Measurements from ENCODE around the gene ZNF879. TPM values are rescaled to one million over a fixed set of nuclear protein-coding genes. Genes with fewer than 3 reads are reported as not detected.

The ZNF879 gene
- total RNA-seq, 1 donor from 2014 or later, result 10.4 TPM

GRCh38 chr5:178991190-178992145 lies 32.1 kb upstream of the ZNF879 start:
- H3K9ac ChIP-seq, result no peak overlapping the region
- no peaks in the 10 kb centered on the region for H3K36me3 ChIP-seq
- H3K36me3 Mint-ChIP-seq, result peaks cover 4% of the 10 kb centered on the region
- H3K27ac Mint-ChIP-seq, result no peak overlapping the region
- no peak for TF ChIP-seq EZH2 (IDR thresholded peaks at IDR 0.05)
- no peak for TF ChIP-seq EZH2phosphoT487 (IDR thresholded peaks at IDR 0.05)
- TF ChIP-seq CTCF (IDR thresholded peaks at IDR 0.05), result no peak
- H3K27ac ChIP-seq, result no peak overlapping the region
- H4K20me1 ChIP-seq (ENCODE audit: low read depth), result no peaks in the 10 kb centered on the region
- H3K4me3 Mint-ChIP-seq, result peak overlapping the region; percentile 66
- peaks cover 4% of the 10 kb centered on the region for H3K4me1 Mint-ChIP-seq
- H3K9me3 Mint-ChIP-seq, result peaks cover 48% of the 10 kb centered on the region
- peaks cover 6% of the 10 kb centered on the region for H3F3A ChIP-seq (ENCODE audit: low read depth)
- no peak overlapping the region for H3K4me2 ChIP-seq
- no peaks in the 10 kb centered on the region for H3K9me3 ChIP-seq (ENCODE audit: low read depth)
- H3K79me2 ChIP-seq (ENCODE audit: low read depth), result no peaks in the 10 kb centered on the region
- peaks cover 6% of the 10 kb centered on the region for H3K4me1 ChIP-seq
- H3K4me3 ChIP-seq, result no peak overlapping the region
- H2AFZ ChIP-seq (replicated peaks), result no peak overlapping the region
- peaks cover 33% of the 10 kb centered on the region for H3K27me3 Mint-ChIP-seq (ENCODE audit: insufficient read depth, low read depth)
- peaks cover 43% of the 10 kb centered on the region for H3K27me3 ChIP-seq
- DNase-seq (ENCODE audit: low spot score), result no peak

GRCh38 chr5:178992291-178992895 lies 31.2 kb upstream of the ZNF879 start:
- H3K36me3 Mint-ChIP-seq, result peaks cover 4% of the 10 kb centered on the region
- Histone ChIP-seq H4K20me1 (ENCODE audit: low read depth) (no peaks in the 10 kb centered on the region), H3K4me2 (no peak overlapping the region), H3F3A (ENCODE audit: low read depth) (peaks cover 6% of the 10 kb centered on the region), H3K36me3 (no peaks in the 10 kb centered on the region), H2AFZ (replicated peaks) (no peak overlapping the region), H3K79me2 (ENCODE audit: low read depth) (no peaks in the 10 kb centered on the region), H3K4me3 (no peak overlapping the region), H3K4me1 (peaks cover 6% of the 10 kb centered on the region), H3K27ac (no peak overlapping the region), H3K27me3 (peaks cover 52% of the 10 kb centered on the region), H3K9me3 (ENCODE audit: low read depth) (no peaks in the 10 kb centered on the region), H3K9ac (no peak overlapping the region)
- TF ChIP-seq EZH2phosphoT487 (IDR thresholded peaks at IDR 0.05) (no peak), CTCF (IDR thresholded peaks at IDR 0.05) (no peak), EZH2 (IDR thresholded peaks at IDR 0.05) (no peak)
- peaks cover 35% of the 10 kb centered on the region for H3K27me3 Mint-ChIP-seq (ENCODE audit: insufficient read depth, low read depth)
- peaks cover 44% of the 10 kb centered on the region for H3K9me3 Mint-ChIP-seq
- peaks cover 4% of the 10 kb centered on the region for H3K4me1 Mint-ChIP-seq
- DNase-seq (ENCODE audit: low spot score), result peak; percentile 25
- H3K27ac Mint-ChIP-seq, result no peak overlapping the region
- H3K4me3 Mint-ChIP-seq, result no peak overlapping the region

GRCh38 chr5:178993236-178993765 lies 30.3 kb upstream of the ZNF879 start:
- peak overlapping the region; percentile 46 for H3K4me3 Mint-ChIP-seq
- H3K27me3 Mint-ChIP-seq (ENCODE audit: insufficient read depth, low read depth), result peaks cover 35% of the 10 kb centered on the region
- H3K36me3 Mint-ChIP-seq, result peaks cover 2% of the 10 kb centered on the region
- Histone ChIP-seq H4K20me1 (ENCODE audit: low read depth) (no peaks in the 10 kb centered on the region), H3K4me1 (peaks cover 6% of the 10 kb centered on the region), H3K79me2 (ENCODE audit: low read depth) (no peaks in the 10 kb centered on the region), H3K27me3 (peaks cover 60% of the 10 kb centered on the region), H3K9ac (no peak overlapping the region), H3K27ac (no peak overlapping the region), H3K4me3 (no peak overlapping the region), H3K36me3 (no peaks in the 10 kb centered on the region), H3F3A (ENCODE audit: low read depth) (peaks cover 6% of the 10 kb centered on the region), H2AFZ (replicated peaks) (no peak overlapping the region), H3K4me2 (no peak overlapping the region), H3K9me3 (ENCODE audit: low read depth) (no peaks in the 10 kb centered on the region)
- no peak overlapping the region for H3K27ac Mint-ChIP-seq
- DNase-seq (ENCODE audit: low spot score), result no peak
- peaks cover 38% of the 10 kb centered on the region for H3K9me3 Mint-ChIP-seq
- H3K4me1 Mint-ChIP-seq, result peaks cover 4% of the 10 kb centered on the region
- TF ChIP-seq CTCF (IDR thresholded peaks at IDR 0.05) (no peak), EZH2phosphoT487 (IDR thresholded peaks at IDR 0.05) (no peak)
